Germinal center (tissue), 1 donor: ENCODE measurements around the gene HS3ST5.

Experiments used
- DNase-seq: peaks from one replicate; pipeline ENCODE4 v3.0.0; 2012; ENCODE audit warnings: mixed read lengths, low spot score

Gene HS3ST5

DNA sequence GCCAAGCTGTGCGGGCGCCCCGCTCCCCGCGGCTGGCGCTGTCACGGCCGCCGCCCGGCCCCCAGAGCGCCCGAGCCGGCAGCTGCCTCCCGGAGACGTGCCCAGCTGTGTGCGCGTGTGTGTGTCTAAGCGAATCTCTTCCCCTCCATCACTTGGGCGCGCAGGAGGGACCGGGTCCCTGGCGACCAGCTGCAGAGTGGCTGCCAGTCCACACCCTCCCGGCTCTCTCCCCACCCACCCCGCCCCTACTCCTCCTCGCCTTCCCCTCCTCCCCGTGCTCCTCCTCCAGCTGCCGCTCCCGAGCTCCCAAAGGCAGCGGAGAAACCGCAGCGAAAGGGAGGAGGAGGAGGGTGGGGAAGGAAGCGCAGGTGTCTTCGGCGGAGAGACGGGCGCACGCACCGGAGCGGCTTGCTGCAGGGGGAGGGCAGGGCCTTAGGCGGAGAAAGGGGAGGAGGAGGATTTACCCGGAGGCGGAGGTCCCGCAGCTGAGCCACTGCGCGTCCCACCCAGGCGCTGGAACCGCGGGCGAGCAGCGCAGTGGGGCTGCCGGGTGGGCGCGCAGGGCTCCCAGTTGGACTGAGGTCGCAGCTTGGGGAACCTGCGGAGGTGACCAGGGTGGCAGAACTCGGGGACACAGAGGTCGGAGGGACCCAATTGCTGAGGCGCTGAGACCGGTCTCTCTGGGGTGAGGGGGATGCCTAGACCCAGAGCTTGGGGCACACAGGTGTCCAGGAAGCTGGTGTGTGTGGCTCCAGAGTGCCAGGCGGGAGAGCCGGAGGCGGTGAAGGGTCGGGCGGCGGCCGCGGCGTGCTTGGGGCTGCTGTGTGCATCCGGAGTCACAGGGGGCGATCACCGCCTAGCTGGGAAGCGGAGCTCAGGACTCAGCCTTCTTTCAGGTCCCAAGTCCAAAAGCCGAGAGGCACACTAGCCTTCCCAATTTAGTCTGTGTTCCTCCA is at the start of gene HS3ST5:
Gene HS3ST5 (minus strand): TSS at position 198 of the 956 bp plus-strand sequence. CDS start 280,178 bp downstream, outside the sequence.
- DNase-seq, result peak; percentile 6

DNA sequence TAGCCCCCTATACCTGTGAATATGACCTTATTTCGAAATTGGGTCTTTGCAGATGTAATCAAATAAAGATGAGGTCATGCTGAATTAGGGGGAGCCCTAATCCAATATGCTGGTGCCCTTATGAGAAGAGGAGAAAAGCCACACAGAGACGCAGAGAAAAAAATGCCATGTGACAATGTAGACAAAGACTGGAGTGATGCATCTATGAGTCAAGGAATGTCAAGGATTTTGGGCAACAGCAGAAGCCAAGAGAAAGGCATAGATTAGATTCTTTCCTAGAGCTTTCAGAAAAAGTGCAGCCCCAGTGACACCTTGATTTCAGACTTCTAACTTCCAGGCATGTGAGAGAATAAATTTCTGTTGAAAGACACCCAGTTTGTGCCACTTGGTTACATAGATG is 47.4 kb upstream of the HS3ST5 start:
- DNase-seq, result no peak

GRCh38 chr6:114389111-114389510 is 46.3 kb upstream of the HS3ST5 start:
- DNase-seq, result no peak

DNA sequence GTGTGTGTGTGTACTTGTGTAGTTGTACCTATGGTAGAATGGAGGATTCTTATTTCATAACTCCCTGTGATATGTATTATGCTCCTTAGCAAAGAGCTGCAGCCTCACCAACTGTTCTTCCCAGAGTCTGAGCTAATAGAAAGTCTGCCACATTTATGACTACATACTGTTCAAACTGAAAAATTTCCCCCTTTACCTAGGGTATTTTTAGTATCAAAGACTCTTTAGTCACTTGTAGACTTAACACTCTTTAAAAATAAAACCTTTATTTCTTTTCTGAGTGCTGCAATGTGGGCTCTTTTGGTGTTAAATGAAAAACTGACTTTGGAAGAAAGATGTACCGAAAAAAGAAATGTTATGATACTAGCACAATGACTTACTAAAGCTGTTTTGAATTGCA is 39.6 kb upstream of the HS3ST5 start:
- DNase-seq, result no peak

GRCh38 chr6:114377881-114378280 is 35.1 kb upstream of the HS3ST5 start:
- DNase-seq, result no peak

DNA sequence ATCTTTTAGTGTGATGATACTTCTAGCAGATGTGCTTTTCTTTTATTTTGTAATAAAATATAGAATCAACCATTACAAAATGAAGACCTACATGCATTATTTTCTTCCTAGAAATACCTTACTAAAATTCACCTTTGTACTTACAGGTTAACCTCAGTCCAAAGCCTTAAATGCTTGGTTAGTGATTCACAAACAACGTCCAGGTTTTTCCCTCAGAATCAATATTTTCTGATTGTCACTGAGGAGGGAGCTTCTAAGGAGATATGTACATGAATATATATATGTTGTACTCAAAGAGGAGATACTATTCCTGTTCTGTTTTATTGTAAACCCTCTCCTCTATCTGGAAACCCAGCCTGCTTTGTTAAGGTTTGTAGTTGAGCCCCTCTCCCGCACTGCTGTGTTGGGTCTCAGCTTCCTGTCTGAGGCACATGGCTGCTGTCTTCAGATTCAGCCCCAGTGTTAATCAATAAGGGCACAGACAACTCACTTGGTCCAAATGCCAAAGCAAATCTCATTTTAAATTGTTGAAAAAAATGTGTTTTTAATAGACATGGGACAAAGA is 33.9 kb upstream of the HS3ST5 start:
- DNase-seq, result no peak

GRCh38 chr6:114375541-114376192 is 32.8 kb upstream of the HS3ST5 start:
- no peak for DNase-seq

DNA sequence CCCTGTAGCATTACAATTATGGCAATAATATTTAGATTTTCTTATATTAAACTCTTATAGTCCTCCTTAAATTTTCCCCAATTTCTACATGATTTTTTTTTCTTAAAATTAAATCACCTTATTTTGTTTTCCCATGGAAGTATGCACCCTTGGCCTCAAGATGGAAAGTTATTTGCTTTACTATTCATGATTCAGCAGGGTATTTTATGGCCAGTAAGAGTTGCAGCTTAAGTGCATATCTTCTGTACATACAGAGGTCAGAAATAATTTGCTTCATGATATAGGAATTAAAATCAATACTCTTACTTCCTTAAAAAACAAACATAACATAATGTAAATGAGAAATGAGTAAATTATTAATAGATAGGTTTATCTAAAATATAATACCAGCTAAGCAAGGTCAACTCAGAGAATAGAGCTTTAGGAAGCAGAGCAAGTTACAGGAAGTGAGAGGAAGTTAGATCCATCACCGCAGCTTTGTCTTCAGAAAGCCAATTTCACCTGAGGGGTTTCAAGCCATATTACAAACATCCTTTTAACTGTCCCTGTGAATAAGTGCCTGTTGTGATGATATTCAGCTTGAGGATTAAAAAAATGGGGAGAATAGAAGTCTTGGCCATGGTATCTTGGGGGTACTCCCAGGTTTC is 24.6 kb upstream of the HS3ST5 start:
- no peak for DNase-seq

GRCh38 chr6:114366899-114367298 is 24.1 kb upstream of the HS3ST5 start:
- DNase-seq, result no peak

DNA sequence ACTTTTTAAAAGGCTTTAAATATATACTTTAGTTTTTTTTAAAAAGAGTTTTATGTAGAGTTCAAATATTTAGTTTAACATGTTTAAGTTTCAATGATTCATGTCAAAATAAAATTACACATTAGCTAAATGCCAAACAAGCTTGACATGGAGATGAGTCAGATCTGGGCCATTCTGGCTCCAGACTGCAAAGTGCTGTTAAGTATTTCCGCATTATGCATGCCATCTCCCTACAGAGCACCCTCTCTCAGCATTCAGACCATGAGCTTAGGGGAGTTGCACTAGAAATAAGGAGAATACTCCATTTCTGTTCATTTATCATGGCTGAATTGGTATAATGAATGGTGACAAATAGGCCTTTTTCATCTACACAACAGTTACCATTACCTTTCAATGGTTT is 21.5 kb upstream of the HS3ST5 start:
- DNase-seq, result no peak

DNA sequence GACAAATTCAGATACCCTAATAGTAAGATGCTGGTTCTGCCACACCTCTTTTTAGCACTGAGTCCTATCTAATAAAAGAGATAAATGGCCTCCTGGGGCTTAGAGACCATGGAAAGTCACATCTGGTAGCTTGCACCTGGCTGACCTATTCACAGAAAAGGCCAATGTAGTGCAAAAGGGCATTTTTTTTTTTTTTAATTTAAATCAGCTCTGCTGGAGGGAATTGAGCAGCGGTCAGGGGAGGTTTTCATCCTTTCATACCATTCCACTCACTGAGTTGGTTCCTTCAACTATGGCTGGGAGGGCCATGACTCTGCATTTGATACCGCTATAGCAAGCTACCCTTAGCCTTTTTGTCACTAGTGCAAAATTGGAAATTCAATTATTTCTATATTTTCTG is 20.1 kb upstream of the HS3ST5 start:
- DNase-seq, result no peak

DNA sequence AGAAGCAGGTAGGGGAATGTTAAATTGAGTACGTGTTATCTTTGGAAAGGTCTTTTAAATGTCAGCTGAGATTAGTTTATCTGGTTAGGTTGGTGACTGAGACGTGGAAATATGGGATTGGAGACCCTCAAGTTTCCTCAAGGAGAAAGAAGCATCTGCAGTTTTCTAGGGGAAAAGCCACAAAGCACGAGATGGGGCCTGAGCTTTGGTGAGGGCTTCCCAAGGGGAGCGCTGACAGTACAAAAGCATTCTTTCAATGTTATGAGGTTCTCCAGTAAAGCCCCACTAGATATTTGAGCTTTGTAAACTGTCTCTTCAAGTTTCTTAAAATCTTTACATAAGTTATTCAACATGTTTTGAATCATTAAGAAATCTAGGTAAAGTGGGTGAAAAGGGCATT is 19.6 kb upstream of the HS3ST5 start:
- no peak for DNase-seq

DNA sequence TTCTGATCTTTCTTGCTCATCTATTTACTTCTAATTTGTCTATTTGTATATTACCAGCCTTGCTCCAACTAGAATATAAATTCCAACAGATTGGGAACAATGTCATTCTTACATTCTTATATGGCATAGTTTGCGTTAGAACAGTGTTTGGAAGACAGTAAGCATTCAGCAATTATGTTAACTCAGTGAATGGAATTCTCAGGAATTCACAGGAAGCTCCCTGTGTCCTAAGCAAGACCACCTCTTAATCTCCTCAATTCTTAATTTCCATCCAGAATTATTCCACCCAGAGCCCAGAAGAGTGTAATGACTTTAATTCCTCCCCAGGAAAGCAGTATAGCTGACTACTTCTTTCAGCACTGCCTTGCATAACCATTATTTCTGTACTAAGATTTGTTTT is 18.2 kb upstream of the HS3ST5 start:
- DNase-seq, result no peak

DNA sequence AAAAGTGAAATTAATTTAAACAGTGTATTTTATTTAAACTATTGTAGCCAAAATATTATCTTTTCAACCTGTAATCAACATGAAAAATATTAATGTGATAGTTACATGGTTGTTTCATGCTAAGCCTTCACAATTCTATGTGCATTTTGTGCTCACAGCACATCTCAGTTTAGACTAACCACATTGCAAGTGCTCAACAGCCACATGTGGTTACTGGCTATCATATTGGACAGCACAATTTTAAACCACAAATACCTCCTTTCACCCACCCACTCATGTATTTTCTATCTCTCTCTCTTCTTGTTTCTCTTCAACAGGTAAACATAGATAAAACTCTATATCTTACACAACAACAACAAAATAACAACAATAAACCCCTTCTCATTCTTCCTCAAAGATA is 12.5 kb upstream of the HS3ST5 start:
- DNase-seq, result no peak

DNA sequence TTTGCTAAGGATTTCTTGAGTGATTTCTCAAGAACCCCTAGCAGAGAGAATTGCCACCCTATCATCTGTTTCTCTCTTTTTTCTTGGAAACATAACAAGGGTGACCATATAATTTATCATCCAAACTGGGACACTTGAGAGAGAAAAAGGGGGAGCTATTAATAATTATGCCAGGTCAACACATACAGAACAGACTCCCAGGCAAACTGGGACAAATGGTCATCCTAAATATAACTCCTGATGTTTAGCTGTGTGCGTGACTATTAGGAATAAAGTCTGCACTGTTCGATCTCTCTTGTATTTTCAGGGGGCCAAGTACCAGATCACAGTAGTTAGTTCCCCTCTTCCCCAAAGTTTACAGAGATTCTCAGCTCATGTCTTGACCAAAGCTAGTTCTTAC is 11.7 kb upstream of the HS3ST5 start:
- no peak for DNase-seq

GRCh38 chr6:114346451-114346850 is 3.6 kb upstream of the HS3ST5 start:
- no peak for DNase-seq

DNA sequence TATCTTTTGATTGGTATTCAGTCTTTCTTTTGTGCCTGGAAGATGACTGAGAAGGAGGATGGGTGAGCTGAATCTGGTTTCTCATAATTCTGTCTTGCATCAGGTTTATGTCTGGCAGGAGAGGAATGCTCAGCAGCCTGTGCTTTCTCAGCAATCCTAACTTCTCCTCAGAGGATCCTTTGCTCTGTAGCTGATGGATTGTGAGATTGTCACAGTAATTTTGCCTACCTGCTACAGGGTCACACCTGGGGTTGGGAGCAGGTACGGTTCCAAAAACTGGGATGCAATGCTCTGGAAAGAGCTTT is 2.1 kb upstream of the HS3ST5 start:
- no peak for DNase-seq

GRCh38 chr6:114344246-114344970 is 1.6 kb upstream of the HS3ST5 start:
- no peak for DNase-seq

- no peak for DNase-seq
Measured at GRCh38 chr6:114343782-114344144, 940 bp upstream of the HS3ST5 start.

GRCh38 chr6:114342086-114342825 is 567 bp downstream of the HS3ST5 start:
- no peak for DNase-seq

DNA sequence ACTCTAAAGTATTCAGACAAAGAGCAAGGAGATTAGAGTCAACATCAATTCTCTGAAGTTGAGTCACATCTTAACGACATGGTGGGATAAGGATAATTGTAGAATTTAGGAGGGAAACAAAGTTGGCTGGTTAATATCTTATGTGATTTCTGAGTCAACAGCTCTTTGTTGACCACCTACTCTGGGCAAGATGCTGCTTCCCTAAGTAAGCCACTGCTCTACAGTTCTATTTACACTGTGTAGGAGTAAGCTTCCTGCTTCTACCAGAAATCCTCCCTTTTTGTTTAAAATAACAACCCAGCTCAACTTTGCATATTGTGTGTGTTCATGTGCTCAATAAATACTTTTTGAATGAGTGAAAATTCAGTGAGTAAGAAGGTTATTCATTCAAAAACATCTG is 3.1 kb downstream of the HS3ST5 start:
- DNase-seq, result no peak
